NCI-H82 treated with DMSO at 0.1 percent for 48 hours (cell line): ENCODE measurements around the gene ERG.

ENCODE experiments used
- DNase-seq: peaks from one replicate; lab custom pipeline; 2025; ENCODE audit not compliant: unreplicated experiment; lab: John Stamatoyannopoulos, UW

The ERG gene

DNA sequence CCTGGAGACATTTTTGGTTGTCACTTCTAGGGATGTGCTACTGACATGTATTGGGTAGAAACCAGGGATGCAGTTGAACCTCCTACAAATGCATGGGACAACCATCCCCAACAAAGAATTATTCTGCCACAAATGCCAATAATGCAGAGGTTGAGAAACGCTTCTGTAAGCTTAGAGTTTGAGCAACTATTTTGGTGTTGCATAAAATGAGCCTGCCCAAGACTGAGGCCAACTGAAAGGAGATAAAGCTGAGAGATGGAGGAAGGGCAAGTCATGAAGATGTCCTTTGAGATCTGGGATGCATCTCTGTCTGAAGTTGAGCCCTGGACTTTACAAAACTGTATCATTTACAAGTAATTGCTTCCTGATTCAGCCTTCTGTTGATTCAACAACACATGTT, 134.6 kb downstream of the ERG start:
- no peak for DNase-seq

DNA sequence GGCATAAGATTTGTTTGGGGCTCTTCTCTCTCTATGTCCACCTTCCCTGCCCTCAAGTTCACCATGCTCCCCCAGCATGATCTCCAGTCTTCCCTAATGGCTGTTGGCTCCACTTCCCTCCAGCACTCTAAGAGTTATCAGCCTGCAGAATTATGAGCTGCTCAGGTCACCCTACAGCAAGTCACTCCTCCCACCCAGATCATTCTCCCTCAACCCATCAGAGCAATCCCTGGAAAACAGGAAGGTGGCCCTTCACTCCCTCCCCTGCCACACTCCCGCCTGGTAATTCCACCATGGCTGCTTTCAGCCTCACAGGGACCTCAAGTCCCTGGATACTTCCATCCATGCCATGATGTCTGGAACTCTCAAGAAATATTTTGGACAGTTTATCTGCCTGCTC, 137.0 kb downstream of the ERG start:
- no peak for DNase-seq

DNA sequence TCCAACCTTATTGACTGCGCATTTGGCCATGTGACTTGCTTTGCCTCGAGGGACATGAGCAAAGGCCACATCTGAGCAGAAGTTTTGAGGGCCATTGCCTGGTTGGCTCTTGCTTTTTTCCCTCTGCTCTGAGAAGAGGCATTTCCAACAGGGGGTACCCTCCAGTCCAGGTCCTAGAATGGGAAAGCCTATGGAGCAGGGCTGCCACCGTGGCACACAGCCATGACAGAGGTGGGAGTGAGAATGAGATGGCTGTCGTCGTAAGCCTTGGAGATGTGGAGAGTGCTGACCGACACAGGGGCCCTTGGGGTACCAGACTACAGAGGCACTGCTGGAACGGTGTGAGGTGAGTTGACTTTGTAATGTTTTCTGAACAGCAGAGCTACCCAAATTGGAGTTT, 138.4 kb downstream of the ERG start:
- DNase-seq: no peak

DNA sequence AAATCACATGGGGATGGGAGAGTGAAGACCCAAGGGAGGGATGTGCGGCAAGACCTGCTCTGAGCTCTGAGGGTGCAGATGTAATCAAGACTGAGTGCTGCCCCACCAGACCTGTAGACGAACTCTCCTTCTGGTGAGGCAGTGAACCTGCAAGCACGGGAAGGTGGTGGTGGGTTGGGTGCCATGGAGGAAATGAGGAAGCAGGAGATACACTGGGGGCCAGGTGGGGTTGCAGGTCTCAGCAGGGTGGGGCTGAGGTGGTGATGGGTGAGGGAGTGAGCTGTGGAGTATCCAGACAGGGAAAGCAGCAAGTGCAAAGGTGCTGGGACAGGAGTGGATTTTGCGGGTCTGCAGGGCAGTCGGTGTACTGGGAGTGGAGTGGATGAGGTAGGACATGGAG, 139.2 kb downstream of the ERG start:
- no peak for DNase-seq

- DNase-seq: no peak
Measured at GRCh38 chr21:38358666-38359065, 139.6 kb downstream of the ERG start.

- DNase-seq: no peak
Measured at GRCh38 chr21:38358098-38358497, 140.2 kb downstream of the ERG start.

- no peak for DNase-seq
Measured at GRCh38 chr21:38356883-38357625, 141.2 kb downstream of the ERG start.

- DNase-seq: peak; percentile 6
Measured at GRCh38 chr21:38355992-38356781, 142.1 kb downstream of the ERG start.

- no peak for DNase-seq
Measured at GRCh38 chr21:38355353-38355752, 142.9 kb downstream of the ERG start.

- DNase-seq: no peak
Measured at GRCh38 chr21:38354746-38355145, 143.5 kb downstream of the ERG start.

- DNase-seq: no peak
Measured at GRCh38 chr21:38354231-38354630, 144.0 kb downstream of the ERG start.

DNA sequence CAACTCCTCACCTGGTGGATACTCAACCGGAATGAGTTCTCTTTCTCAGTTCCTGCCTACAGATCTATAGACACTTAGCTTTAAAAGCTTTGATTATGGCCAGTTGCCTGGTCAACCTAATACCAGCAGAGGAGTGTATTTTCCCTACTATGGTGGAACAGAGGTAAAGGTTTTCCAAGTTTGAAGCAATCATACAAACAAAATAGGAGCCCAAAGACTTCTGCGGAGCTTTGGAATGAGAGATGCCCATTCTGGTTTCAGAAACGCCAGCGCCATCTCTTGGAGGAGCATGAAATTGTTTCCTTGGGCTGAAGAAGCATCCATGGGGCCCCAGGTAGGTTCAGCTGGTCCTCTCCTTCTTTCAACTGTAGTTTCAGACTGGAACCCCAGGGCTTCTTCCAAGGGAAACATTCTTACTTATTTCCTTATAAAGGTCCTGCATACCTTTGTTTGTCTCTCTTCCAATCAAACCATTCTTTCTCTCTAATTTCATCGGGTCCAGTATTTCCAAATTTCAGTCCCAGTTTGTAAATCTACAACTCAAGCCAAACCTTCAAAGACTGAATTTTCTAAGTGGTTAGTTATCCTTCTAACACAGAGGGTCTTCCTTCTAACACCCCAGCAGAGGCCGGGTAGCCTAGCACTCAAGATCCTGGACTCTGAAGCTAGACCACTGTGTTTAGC, 145.6 kb downstream of the ERG start:
- DNase-seq: peak; percentile 5

- peak; percentile 10 for DNase-seq
Measured at GRCh38 chr21:38351961-38352521, 146.2 kb downstream of the ERG start.

GRCh38 chr21:38351176-38351959, 146.9 kb downstream of the ERG start:
- DNase-seq: no peak

DNA sequence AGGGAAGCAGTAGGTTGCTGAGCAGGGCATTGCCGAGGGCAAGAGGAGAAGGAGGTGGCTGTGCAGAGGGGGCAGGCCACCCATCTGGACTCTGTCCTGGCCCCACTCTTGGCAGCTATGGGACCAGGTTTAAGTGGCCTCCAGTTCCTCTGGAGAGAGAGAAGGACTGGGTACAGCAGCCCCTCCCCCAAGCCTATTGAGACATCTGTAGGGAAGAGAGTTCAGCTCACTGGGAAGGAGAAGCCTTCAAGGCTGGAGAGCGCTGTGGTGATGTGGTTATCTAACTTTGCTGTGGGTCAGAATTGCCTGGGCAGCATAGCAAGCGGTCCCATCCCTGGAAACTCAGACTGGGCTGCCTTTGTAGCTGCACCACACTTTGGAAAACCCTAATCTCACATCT, 147.6 kb downstream of the ERG start:
- DNase-seq: no peak

GRCh38 chr21:38349977-38350376, 148.3 kb downstream of the ERG start:
- DNase-seq: no peak

DNA sequence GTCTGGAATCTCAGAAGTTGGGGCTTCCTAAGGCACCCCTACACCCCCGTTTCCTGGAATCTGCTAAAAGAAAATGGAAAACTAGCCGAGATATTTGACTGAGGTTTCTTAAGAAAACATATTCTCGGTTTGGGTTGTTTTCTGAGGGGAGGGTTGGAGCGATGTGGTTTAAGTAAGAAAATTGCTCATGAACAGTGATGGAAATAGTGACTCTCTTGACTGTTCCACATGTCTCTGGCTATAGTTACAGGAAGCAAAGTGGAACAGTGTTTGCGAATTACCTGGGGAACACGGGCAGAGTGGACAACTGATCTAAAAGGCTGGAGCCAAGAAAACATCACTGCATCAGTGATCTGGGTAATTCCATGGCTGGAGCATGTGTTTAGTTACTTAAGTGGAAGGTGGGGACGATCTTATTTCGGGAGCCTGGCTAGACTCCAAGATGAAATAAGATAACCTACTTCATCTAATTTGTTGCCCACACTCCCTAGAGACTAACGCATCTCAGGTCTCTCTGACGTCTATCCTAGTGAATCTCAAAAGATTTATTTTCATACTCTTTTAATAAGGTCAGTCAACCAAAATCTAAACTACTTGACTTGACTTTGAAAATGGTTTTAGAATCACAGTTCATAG, 149.0 kb downstream of the ERG start:
- DNase-seq: peak; percentile 45

DNA sequence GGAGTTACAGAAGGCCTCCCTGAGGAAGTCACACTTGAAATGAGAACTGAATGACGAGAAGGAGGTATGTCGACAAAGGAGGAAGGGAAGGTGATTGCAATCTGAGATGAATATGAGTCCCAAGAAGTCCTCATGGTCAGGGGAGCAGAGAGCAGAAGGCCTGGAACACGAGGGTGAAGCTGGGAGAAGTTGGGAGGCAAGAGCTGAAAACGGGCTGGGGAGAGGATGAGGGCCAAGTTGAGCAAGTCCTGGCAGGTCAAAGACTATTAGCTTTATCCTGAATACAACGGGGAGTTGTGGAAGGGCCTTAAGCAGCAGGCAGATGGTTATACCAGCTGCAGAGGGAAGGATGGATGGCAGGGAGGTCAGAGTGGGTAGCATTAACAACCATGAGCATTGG, 152.0 kb downstream of the ERG start:
- no peak for DNase-seq

- no peak for DNase-seq
Measured at GRCh38 chr21:38343691-38344090, 154.6 kb downstream of the ERG start.

DNA sequence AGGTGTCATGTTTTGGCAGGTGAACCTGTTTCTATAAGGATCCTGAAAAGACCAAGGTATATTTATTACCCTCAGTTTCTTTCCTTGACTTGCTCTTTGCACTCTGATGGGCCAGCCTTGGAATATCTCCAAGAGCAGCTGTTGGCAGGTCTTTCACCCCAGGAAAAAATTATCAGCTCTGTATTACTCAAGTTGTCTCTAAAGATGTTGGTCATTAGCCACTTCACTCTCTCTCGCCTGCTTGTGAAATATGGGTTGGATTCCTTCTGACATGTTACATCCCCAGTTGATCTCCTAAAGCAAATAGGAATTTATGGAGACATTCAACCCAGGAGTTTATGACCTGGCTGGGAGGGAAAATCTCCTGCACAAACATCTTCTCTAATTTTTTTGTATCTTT, 155.5 kb downstream of the ERG start:
- DNase-seq: no peak
